Measurements from ENCODE around the gene HOXA1.

- TF ChIP-seq CTCF (IDR thresholded peaks at IDR 0.05) (no peak), ZFX (IDR thresholded peaks at IDR 0.05; ENCODE audit: borderline replicate concordance) (no peak)
Measured at GRCh38 chr7:27133409-27134231, 37.8 kb upstream of the HOXA1 start.
